Esophagus muscularis mucosa (tissue), 4 donors: ENCODE data around the gene RERE.

ENCODE experiments used
- EP300 ChIP-seq: sonication (generic); formaldehyde crosslinking; IDR thresholded peaks from one replicate; pipeline ENCODE4 v1.6.1; 2017; ENCODE audit warnings: antibody characterized with exemption
- POLR2A ChIP-seq: fragments of 450-650 bp; IDR thresholded peaks from one replicate; pipeline ENCODE4 v1.6.1; 2017; ENCODE audit warnings: antibody characterized with exemption, moderate library complexity, mild to moderate bottlenecking, low read depth
- TF ChIP-seq, protein P1 (sequence below), 3 experiments: fragments of 200-600 bp in 2 of 3; fragments of 450-650 bp in 1 of 3; sonication (generic) in 2 of 3; IDR thresholded peaks; one replicate each; pipeline ENCODE4 v1.5.1; 2017 to 2019; ENCODE audit warnings: antibody characterized with exemption in 3 of 3, mild to moderate bottlenecking in 2 of 3, moderate library complexity in 1 of 3

GRCh38 chr1:8866173-8866791, 48.8 kb upstream of the RERE start:
- TF ChIP-seq EP300, result no peak
- TF ChIP-seq POLR2A, result no peak
- TF ChIP-seq, protein P1, sequence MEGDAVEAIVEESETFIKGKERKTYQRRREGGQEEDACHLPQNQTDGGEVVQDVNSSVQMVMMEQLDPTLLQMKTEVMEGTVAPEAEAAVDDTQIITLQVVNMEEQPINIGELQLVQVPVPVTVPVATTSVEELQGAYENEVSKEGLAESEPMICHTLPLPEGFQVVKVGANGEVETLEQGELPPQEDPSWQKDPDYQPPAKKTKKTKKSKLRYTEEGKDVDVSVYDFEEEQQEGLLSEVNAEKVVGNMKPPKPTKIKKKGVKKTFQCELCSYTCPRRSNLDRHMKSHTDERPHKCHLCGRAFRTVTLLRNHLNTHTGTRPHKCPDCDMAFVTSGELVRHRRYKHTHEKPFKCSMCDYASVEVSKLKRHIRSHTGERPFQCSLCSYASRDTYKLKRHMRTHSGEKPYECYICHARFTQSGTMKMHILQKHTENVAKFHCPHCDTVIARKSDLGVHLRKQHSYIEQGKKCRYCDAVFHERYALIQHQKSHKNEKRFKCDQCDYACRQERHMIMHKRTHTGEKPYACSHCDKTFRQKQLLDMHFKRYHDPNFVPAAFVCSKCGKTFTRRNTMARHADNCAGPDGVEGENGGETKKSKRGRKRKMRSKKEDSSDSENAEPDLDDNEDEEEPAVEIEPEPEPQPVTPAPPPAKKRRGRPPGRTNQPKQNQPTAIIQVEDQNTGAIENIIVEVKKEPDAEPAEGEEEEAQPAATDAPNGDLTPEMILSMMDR (IDR thresholded peaks at IDR 0.05), result no peak
